ENCODE data around the gene NFATC3. TPM values are rescaled to one million over a fixed set of nuclear protein-coding genes. Genes with fewer than 3 reads are reported as not detected.
"Not testable (repeated sequence)": the region's sequence is repeated elsewhere in the genome, so short reads cannot be mapped to it uniquely, and the experiment has no call there.

NFATC3 gene
- total RNA-seq, 1 donor from 2014 or later, result 22.6 TPM

GRCh38 chr16:68088130-68088972, 3.2 kb downstream of the NFATC3 start:
- DNase-seq (ENCODE audit: low spot score), result no peak

- no peak for DNase-seq (ENCODE audit: low spot score)
These were observed 3.9 kb downstream of the NFATC3 start for GRCh38 chr16:68089067-68089466.

- DNase-seq (ENCODE audit: low spot score), result no peak
These were observed 5.0 kb downstream of the NFATC3 start for GRCh38 chr16:68090130-68090529.

- DNase-seq (ENCODE audit: low spot score), result no peak
These were observed 5.4 kb downstream of the NFATC3 start for GRCh38 chr16:68090533-68090932.

- no peak for DNase-seq (ENCODE audit: low spot score)
These were observed 6.5 kb downstream of the NFATC3 start for GRCh38 chr16:68091380-68092261.

- DNase-seq (ENCODE audit: low spot score), result not testable (repeated sequence)
These were observed 7.1 kb downstream of the NFATC3 start for GRCh38 chr16:68092275-68092674.

GRCh38 chr16:68093816-68094613, 8.8 kb downstream of the NFATC3 start:
- DNase-seq (ENCODE audit: low spot score), result peak; percentile 36

- no peak for DNase-seq (ENCODE audit: low spot score)
These were observed 9.4 kb downstream of the NFATC3 start for GRCh38 chr16:68094614-68094934.

- DNase-seq (ENCODE audit: low spot score), result no peak
These were observed 11.3 kb downstream of the NFATC3 start for GRCh38 chr16:68096491-68096890.

GRCh38 chr16:68097088-68097487, 11.9 kb downstream of the NFATC3 start:
- DNase-seq (ENCODE audit: low spot score), result no peak

GRCh38 chr16:68097895-68098294, 12.7 kb downstream of the NFATC3 start:
- no peak for DNase-seq (ENCODE audit: low spot score)

GRCh38 chr16:68100488-68100887, 15.3 kb downstream of the NFATC3 start:
- no peak for DNase-seq (ENCODE audit: low spot score)

- DNase-seq (ENCODE audit: low spot score), result no peak
These were observed 20.4 kb downstream of the NFATC3 start for GRCh38 chr16:68105611-68106010.

- not testable (repeated sequence) for DNase-seq (ENCODE audit: low spot score)
These were observed 22.2 kb downstream of the NFATC3 start for GRCh38 chr16:68107230-68107928.

- not testable (repeated sequence) for DNase-seq (ENCODE audit: low spot score)
These were observed 24.0 kb downstream of the NFATC3 start for GRCh38 chr16:68109156-68109555.

GRCh38 chr16:68110611-68111010, 25.4 kb downstream of the NFATC3 start:
- not testable (repeated sequence) for DNase-seq (ENCODE audit: low spot score)

GRCh38 chr16:68111379-68111778, 26.2 kb downstream of the NFATC3 start:
- no peak for DNase-seq (ENCODE audit: low spot score)

GRCh38 chr16:68113059-68113761, 28.0 kb downstream of the NFATC3 start:
- DNase-seq (ENCODE audit: low spot score), result no peak

- DNase-seq (ENCODE audit: low spot score), result no peak
These were observed 28.6 kb downstream of the NFATC3 start for GRCh38 chr16:68113765-68114240.

GRCh38 chr16:68114939-68115338, 29.8 kb downstream of the NFATC3 start:
- not testable (repeated sequence) for DNase-seq (ENCODE audit: low spot score)
